ENCODE data around the gene FIGNL1.

- TF ChIP-seq REST (IDR thresholded peaks at IDR 0.05) (no peak), CTCF (IDR thresholded peaks at IDR 0.05) (no peak), POLR2A (IDR thresholded peaks at IDR 0.05; ENCODE audit: low read length) (no peak), SREBF2 (IDR thresholded peaks at IDR 0.05) (no peak), RFX5 (IDR thresholded peaks at IDR 0.05) (no peak), MYC (IDR thresholded peaks at IDR 0.05; ENCODE audit: borderline replicate concordance, low read length) (no peak), RNF2 (IDR thresholded peaks at IDR 0.05; ENCODE audit: borderline replicate concordance, low read depth) (no peak), EHMT2 (IDR thresholded peaks at IDR 0.05; ENCODE audit: low read depth) (no peak), TFCP2L1 (CRISPR knock-in tag; IDR thresholded peaks at IDR 0.05) (no peak), JUNB (IDR thresholded peaks at IDR 0.05) (no peak)
Measured at GRCh38 chr7:50426280-50427045, 23.7 kb downstream of the FIGNL1 start.
